PC-3 (cell line): ENCODE results near the gene SUSD6. TPM values are rescaled to one million over a fixed set of nuclear protein-coding genes. Genes with fewer than 3 reads are reported as not detected.

Experiments used
- ATAC-seq: fragments of 200-7000 bp; cut with Tn5 transposase; 2 replicates; pipeline ENCODE4 v1.9.1; 2020; ENCODE audit warnings: mild to moderate bottlenecking, moderate library complexity
- BruUV-seq: library from RNA; stranded (reverse); fragments of 400-500 nt; replicated peaks from 2 replicates; lab custom pipeline; 2021; lab: Mats Ljungman, UMichigan
- CTCF ChIA-PET: fragments of 300-600 bp; sonication (Branson Sonifier 250); formaldehyde crosslinking; loops from one replicate; lab custom pipeline; 2022; ENCODE audit warnings: antibody characterized with exemption; lab: Charles Lee
- POLR2A ChIA-PET: fragments of 300-600 bp; sonication (Branson Sonifier 250); formaldehyde crosslinking; loops from one replicate; lab custom pipeline; 2022; ENCODE audit warnings: antibody characterized with exemption; ENCODE audit not compliant: unreplicated experiment; lab: Charles Lee
- DNase-seq: peaks from one replicate; pipeline ENCODE4 v3.0.0-alpha.2; 2015
- H2AFZ ChIP-seq: fragments of 300-600 bp; sonication (generic); 2 replicates; pipeline ENCODE4 v1.6.0; 2016; ENCODE audit warnings: antibody characterized with exemption, low read length
- H3F3A ChIP-seq: fragments of 300-600 bp; sonication (generic); one replicate; pipeline ENCODE4 v1.6.0; 2017; ENCODE audit warnings: antibody characterized with exemption, low read length, control low read depth, mild to moderate bottlenecking; ENCODE audit not compliant: unreplicated experiment
- H3K27ac ChIP-seq: fragments of 300-600 bp; sonication (generic); 2 replicates; pipeline ENCODE4 v1.5.1; 2016; ENCODE audit warnings: mild to moderate bottlenecking, low read length
- H3K27me3 ChIP-seq: fragments of 300-600 bp; sonication (generic); 2 replicates; pipeline ENCODE4 v1.6.1; 2016; ENCODE audit warnings: low read length, mixed read lengths
- H3K36me3 ChIP-seq: fragments of 300-600 bp; sonication (generic); 2 replicates; pipeline ENCODE4 v1.6.1; 2016; ENCODE audit warnings: low read depth, mixed run types, low read length, mixed read lengths
- H3K4me1 ChIP-seq: fragments of 300-600 bp; sonication (generic); 2 replicates; pipeline ENCODE4 v1.5.1; 2016; ENCODE audit warnings: low read length; ENCODE audit not compliant: insufficient read depth
- H3K4me2 ChIP-seq: fragments of 300-600 bp; sonication (generic); 2 replicates; pipeline ENCODE4 v1.6.0; 2016; ENCODE audit warnings: low read length
- H3K4me3 ChIP-seq: fragments of 300-600 bp; sonication (generic); 2 replicates; pipeline ENCODE4 v1.5.1; 2016; ENCODE audit warnings: mild to moderate bottlenecking, low read length, mixed read lengths
- H3K79me2 ChIP-seq: fragments of 300-600 bp; sonication (generic); 2 replicates; pipeline ENCODE4 v1.6.1; 2017; ENCODE audit warnings: low read length, mixed read lengths
- H3K9ac ChIP-seq: fragments of 300-600 bp; sonication (generic); 2 replicates; pipeline ENCODE4 v1.6.0; 2016; ENCODE audit warnings: mild to moderate bottlenecking, low read length
- H3K9me2 ChIP-seq: fragments of 300-600 bp; sonication (generic); replicated peaks from 2 replicates; pipeline ENCODE4 v1.6.1; 2016; ENCODE audit warnings: mixed run types, low read length, mixed read lengths
- H3K9me3 ChIP-seq: fragments of 300-600 bp; sonication (generic); 2 replicates; pipeline ENCODE4 v1.6.1; 2016; ENCODE audit warnings: low read length, mixed read lengths
- H4K20me1 ChIP-seq: fragments of 300-600 bp; sonication (generic); 2 replicates; pipeline ENCODE4 v1.6.1; 2016; ENCODE audit warnings: low read length, mixed read lengths
- EZH2 ChIP-seq: fragments of 300-600 bp; sonication (generic); IDR thresholded peaks from one replicate; pipeline ENCODE4 v1.6.1; 2017; ENCODE audit warnings: antibody characterized with exemption, mild to moderate bottlenecking, low read length; ENCODE audit not compliant: unreplicated experiment
- EZH2phosphoT487 ChIP-seq: fragments of 300-600 bp; sonication (generic); IDR thresholded peaks from 2 replicates; pipeline ENCODE4 v1.6.1; 2018; ENCODE audit warnings: mild to moderate bottlenecking, antibody characterized with exemption, low read length, borderline replicate concordance
- intact Hi-C: fragments of 100-400 bp; cut with micrococcal nuclease; formaldehyde crosslinking; loops from 2 replicates; pipeline ENCODE4 v1.9.0; 2023
- total RNA-seq: library from RNA; depleted of rRNA; stranded (reverse); fragments of >200 nt; gene quantifications from 2 replicates; pipeline ENCODE4 v1.2.3, GENCODE V29; 2014
- TF ChIP-seq, protein P1 (sequence below): fragments of 300-600 bp; sonication (generic); conservative IDR thresholded peaks from 2 replicates; pipeline ENCODE4 v1.5.1; 2017; ENCODE audit warnings: antibody characterized with exemption, low read depth, mild to moderate bottlenecking, low read length

The SUSD6 gene
- total RNA-seq, 1 experiment from 2014 or later, result 6.1 TPM

- no peaks in the 10 kb centered on the region for H3K9me3 ChIP-seq
- H3K27me3 ChIP-seq, result no peaks in the 10 kb centered on the region
- H3K4me1 ChIP-seq, result peaks cover 14% of the 10 kb centered on the region; the same call in 1 of the 2 replicates
- H4K20me1 ChIP-seq, result no peaks in the 10 kb centered on the region
- no peak overlapping the region for H3K4me2 ChIP-seq
- no TSS peak for BruUV-seq
- H3K4me3 ChIP-seq, result no peak overlapping the region
- TF ChIP-seq, protein P1, sequence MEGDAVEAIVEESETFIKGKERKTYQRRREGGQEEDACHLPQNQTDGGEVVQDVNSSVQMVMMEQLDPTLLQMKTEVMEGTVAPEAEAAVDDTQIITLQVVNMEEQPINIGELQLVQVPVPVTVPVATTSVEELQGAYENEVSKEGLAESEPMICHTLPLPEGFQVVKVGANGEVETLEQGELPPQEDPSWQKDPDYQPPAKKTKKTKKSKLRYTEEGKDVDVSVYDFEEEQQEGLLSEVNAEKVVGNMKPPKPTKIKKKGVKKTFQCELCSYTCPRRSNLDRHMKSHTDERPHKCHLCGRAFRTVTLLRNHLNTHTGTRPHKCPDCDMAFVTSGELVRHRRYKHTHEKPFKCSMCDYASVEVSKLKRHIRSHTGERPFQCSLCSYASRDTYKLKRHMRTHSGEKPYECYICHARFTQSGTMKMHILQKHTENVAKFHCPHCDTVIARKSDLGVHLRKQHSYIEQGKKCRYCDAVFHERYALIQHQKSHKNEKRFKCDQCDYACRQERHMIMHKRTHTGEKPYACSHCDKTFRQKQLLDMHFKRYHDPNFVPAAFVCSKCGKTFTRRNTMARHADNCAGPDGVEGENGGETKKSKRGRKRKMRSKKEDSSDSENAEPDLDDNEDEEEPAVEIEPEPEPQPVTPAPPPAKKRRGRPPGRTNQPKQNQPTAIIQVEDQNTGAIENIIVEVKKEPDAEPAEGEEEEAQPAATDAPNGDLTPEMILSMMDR, result no peak
- TF ChIP-seq EZH2phosphoT487 (no peak), EZH2 (no peak)
- H3K27ac ChIP-seq, result no peak overlapping the region
- POLR2A ChIA-PET, result no interaction called here
- no peak overlapping the region for H3K9ac ChIP-seq
- H2AFZ ChIP-seq, result no peak overlapping the region
- no peaks in the 10 kb centered on the region for H3K9me2 ChIP-seq
- intact Hi-C loops, result loop anchor here (2.0 kb wide), 1 partner anchor 102 kb away; the partner anchor contains the start of gene SUSD6
- H3F3A ChIP-seq, result no peaks in the 10 kb centered on the region
- no peak for DNase-seq
- H3K36me3 ChIP-seq, result no peaks in the 10 kb centered on the region
- ATAC-seq, result no peak
- CTCF ChIA-PET, result no interaction called here
- H3K79me2 ChIP-seq, result no peaks in the 10 kb centered on the region
These were observed 101.2 kb downstream of the SUSD6 start for GRCh38 chr14:69712599-69713088.

DNA sequence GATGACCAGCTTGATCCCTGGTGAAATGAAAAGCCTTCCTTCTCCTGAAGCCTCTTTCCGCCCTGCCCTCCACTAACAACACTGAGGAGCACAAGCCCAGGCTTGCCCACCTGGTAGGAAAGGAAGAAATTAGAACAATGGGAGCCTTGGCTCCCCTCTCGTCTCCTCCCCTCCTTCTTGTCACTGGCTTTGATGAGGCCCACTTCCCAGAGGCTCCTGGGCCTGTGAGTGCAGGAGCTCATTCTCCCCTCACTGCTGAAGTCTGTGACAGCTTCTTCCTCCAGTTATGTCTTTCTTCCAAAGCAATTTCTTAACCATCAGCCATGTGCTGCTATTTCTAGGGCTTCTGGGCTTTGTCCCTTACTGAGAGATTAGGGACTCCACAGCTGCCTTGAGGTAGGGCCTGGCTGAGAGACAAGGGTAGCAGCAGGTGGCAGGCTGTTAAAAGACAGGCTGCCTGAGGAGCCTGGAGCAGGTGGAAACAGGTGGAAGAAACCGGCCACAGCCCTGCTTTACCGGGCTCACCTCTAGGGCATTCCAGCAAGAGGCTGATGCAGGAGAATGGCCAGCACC, 101.9 kb downstream of the SUSD6 start:
- CTCF ChIA-PET, result no interaction called here
- H3K9me2 ChIP-seq, result no peaks in the 10 kb centered on the region
- no peaks in the 10 kb centered on the region for H3K79me2 ChIP-seq
- DNase-seq (no peak), ATAC-seq (peak; percentile 33)
- POLR2A ChIA-PET, result interaction anchor here (0.6 to 0.7 kb wide), 2 partner anchors 108 to 214 kb away, joined by 3 to 5 read pairs; no protein-coding TSS in a partner anchor
- no peak overlapping the region for H3K4me3 ChIP-seq
- H3K36me3 ChIP-seq, result no peaks in the 10 kb centered on the region
- no peak overlapping the region for H3K27ac ChIP-seq
- no peak overlapping the region for H3K9ac ChIP-seq
- H3K27me3 ChIP-seq, result no peaks in the 10 kb centered on the region
- peaks cover 14% of the 10 kb centered on the region; the same call in 1 of the 2 replicates for H3K4me1 ChIP-seq
- intact Hi-C loops, result loop anchor here (2.0 kb wide), 1 partner anchor 102 kb away; the partner anchor contains the start of gene SUSD6
- no peak overlapping the region for H3K4me2 ChIP-seq
- no peaks in the 10 kb centered on the region for H4K20me1 ChIP-seq
- no peak overlapping the region for H2AFZ ChIP-seq
- TF ChIP-seq EZH2phosphoT487 (no peak), EZH2 (no peak)
- TF ChIP-seq, protein P1, result no peak
- H3F3A ChIP-seq, result no peaks in the 10 kb centered on the region
- BruUV-seq, result no TSS peak
- H3K9me3 ChIP-seq, result no peaks in the 10 kb centered on the region
